ENCODE results near the gene UGT1A8. TPM values are rescaled to one million over a fixed set of nuclear protein-coding genes. Genes with fewer than 3 reads are reported as not detected.

Gene UGT1A8
- total RNA-seq, 1 donor from 2014 or later: not detected

Other genes starting within 250 kb of the UGT1A8 start
- gene USP40, start 50.9 kb upstream of the UGT1A8 start, total RNA-seq: 23.8 TPM
- gene UGT1A10, start 18.8 kb downstream of the UGT1A8 start, total RNA-seq: not detected
- not detected for gene UGT1A9, start 54.3 kb downstream of the UGT1A8 start, total RNA-seq
- gene UGT1A7, start 64.3 kb downstream of the UGT1A8 start, total RNA-seq: not detected
- not detected for gene UGT1A6, start 75.3 kb downstream of the UGT1A8 start, total RNA-seq
- not detected for gene UGT1A5, start 95.3 kb downstream of the UGT1A8 start, total RNA-seq
- not detected for gene UGT1A4, start 101.1 kb downstream of the UGT1A8 start, total RNA-seq
- gene UGT1A3, start 111.4 kb downstream of the UGT1A8 start, total RNA-seq: not detected
- not detected for gene UGT1A1, start 142.6 kb downstream of the UGT1A8 start, total RNA-seq
- not detected for gene MROH2A, start 160.7 kb downstream of the UGT1A8 start, total RNA-seq
- not detected for gene HJURP, start 236.9 kb downstream of the UGT1A8 start, total RNA-seq

Data from cardiac septum (tissue), 1 donor.